CD4-positive, CD25-positive, alpha-beta regulatory T cell (primary cell): Measurements from ENCODE around the gene SERPINA6. TPM values are rescaled to one million over a fixed set of nuclear protein-coding genes. Genes with fewer than 3 reads are reported as not detected.
"Not testable (repeated sequence)": the region's sequence is repeated elsewhere in the genome, so short reads cannot be mapped to it uniquely, and the experiment has no call there.

Source experiments
- ATAC-seq, 2 donors: fragments of 150-1000 bp; cut with Tn5 transposase; one replicate each; pipeline ENCODE4 v1.10.0; 2021; ENCODE audit warnings: low read depth in 2 of 2, moderate number of reproducible peaks in 2 of 2, moderate library complexity in 1 of 2
- DNase-seq, 3 donors: peaks; one replicate each; pipeline versions ENCODE4 v3.0.0 to v3.0.0-alpha.2; 2012 to 2022; ENCODE audit warnings: mixed read lengths in 1 of 3
- H3K27ac ChIP-seq: one replicate; pipeline ENCODE4 v1.7.0; 2013; ENCODE audit warnings: mild to moderate bottlenecking, low read length; ENCODE audit not compliant: insufficient read depth, poor library complexity, severe bottlenecking
- H3K27me3 ChIP-seq: one replicate; pipeline ENCODE4 v1.7.0; 2013; ENCODE audit warnings: low read length; ENCODE audit not compliant: control insufficient read depth, insufficient read depth
- H3K36me3 ChIP-seq: one replicate; pipeline ENCODE4 v1.7.0; 2013; ENCODE audit warnings: mild to moderate bottlenecking, low read length, moderate library complexity; ENCODE audit not compliant: control insufficient read depth, insufficient read depth
- H3K4me1 ChIP-seq: 2 replicates; pipeline ENCODE4 v1.7.0; 2013; ENCODE audit warnings: mild to moderate bottlenecking, low read length; ENCODE audit not compliant: insufficient read depth, control insufficient read depth, poor library complexity, severe bottlenecking
- H3K4me3 ChIP-seq: one replicate; pipeline ENCODE4 v1.7.0; 2013; ENCODE audit warnings: low read depth, mild to moderate bottlenecking, low read length, moderate library complexity
- H3K9me3 ChIP-seq, 2 experiments: 1 replicate in 1 of 2; 2 replicates in 1 of 2; pipeline ENCODE4 v1.7.0; 2013; ENCODE audit warnings: low read length in 2 of 2, mild to moderate bottlenecking in 1 of 2, moderate library complexity in 1 of 2; ENCODE audit not compliant: control insufficient read depth in 2 of 2
- H3K27ac Mint-ChIP-seq, 3 donors: one replicate each; pipeline ENCODE4 v1.8.0; 2020 to 2022; ENCODE audit warnings: mild to moderate bottlenecking in 3 of 3, mixed read lengths in 3 of 3, moderate library complexity in 2 of 3
- H3K27me3 Mint-ChIP-seq: one replicate; pipeline ENCODE4 v1.8.0; 2022; ENCODE audit warnings: mild to moderate bottlenecking, mixed read lengths
- H3K36me3 Mint-ChIP-seq: one replicate; pipeline ENCODE4 v1.8.0; 2020; ENCODE audit warnings: mixed read lengths
- H3K4me1 Mint-ChIP-seq, 4 donors: one replicate each; pipeline ENCODE4 v1.8.0; 2020 to 2022; ENCODE audit warnings: mixed read lengths in 4 of 4, mild to moderate bottlenecking in 1 of 4
- H3K4me3 Mint-ChIP-seq, 4 donors: one replicate each; pipeline ENCODE4 v1.8.0; 2020 to 2022; ENCODE audit warnings: mild to moderate bottlenecking in 4 of 4, mixed read lengths in 4 of 4, moderate library complexity in 3 of 4
- H3K9me3 Mint-ChIP-seq, 7 donors: one replicate each; pipeline ENCODE4 v1.8.0; 2020 to 2022; ENCODE audit warnings: mixed read lengths in 7 of 7, mild to moderate bottlenecking in 3 of 7, moderate library complexity in 2 of 7
- polyA plus RNA-seq, 4 donors: library from polyadenylated mRNA; unstranded; fragments of 300-500 nt; fragmentation: Illumina TruSeq; gene quantifications; one replicate each; pipeline ENCODE4 v1.2.3, GENCODE V29; 2021
- total RNA-seq: library from RNA; stranded (reverse); gene quantifications from one replicate; pipeline ENCODE4 v1.2.3, GENCODE V29; 2022

SERPINA6 gene
- total and polyA plus RNA-seq, 5 donors from 2014 or later = not detected

DNA sequence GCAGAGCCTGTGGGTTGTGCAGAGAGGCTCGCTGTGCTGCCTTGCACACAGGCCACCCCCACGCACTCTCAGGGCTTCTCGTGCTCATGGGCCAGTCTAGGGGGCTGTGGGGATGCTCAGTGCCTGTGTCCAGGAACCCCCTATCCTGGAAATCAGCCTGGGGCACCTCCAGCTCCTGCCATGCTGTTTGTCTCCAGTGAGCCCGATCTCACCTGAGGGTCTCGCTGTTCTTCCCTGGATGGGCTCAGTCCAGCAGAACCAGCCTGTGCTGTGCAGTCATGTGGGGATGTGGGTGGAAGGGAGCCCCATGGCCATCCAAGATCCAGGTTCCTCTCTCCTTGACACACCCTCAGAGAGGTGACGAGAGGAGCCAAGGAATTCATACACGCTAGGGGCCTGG, 38.5 kb upstream of the SERPINA6 start:
- Mint-ChIP-seq H3K4me3 (no peak overlapping the region), H3K27ac (no peak overlapping the region), H3K27me3 (peaks cover 9% of the 10 kb centered on the region), H3K36me3 (no peaks in the 10 kb centered on the region), H3K9me3 (peaks cover 0 to 2% (median 0%) of the 10 kb centered on the region in 7 donors), H3K4me1 (no peaks in the 10 kb centered on the region)
- DNase-seq (no peak), ATAC-seq (no peak)
- Histone ChIP-seq H3K36me3 (no peaks in the 10 kb centered on the region), H3K27me3 (no peaks in the 10 kb centered on the region), H3K9me3 (no peaks in the 10 kb centered on the region), H3K4me3 (no peak overlapping the region), H3K4me1 (no peaks in the 10 kb centered on the region), H3K27ac (no peak overlapping the region)

DNA sequence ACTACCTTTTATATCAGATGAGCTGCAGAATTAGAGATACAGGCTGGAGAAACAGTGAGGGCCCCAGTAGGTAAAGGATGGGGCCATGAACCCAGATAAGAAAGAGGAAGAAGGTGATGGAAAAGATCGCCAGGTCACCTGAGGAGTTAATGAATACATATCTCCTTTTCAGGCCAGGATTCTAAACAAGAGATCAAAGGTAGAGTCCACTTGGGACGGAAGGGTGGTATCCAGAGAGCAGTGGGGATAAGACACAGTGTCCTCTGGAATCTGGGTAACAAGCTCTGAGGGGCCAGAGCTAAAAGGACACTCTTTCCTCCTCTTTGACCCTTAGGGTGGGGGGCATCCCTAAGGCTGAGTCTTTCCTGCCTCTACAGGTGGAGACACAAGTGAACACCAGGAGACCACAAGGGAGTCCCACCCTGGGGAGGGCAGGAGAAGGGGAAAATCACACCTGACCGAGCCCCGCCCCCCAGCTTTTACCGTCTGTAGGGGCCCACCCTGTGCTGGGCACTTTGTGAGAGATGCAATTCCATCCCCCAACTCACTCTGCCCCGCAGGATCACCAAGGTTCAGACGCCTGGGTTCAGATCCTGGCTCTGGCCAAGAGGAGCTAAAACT, 37.9 kb upstream of the SERPINA6 start:
- no peaks in the 10 kb centered on the region for H3K4me1 ChIP-seq
- H3K27me3 ChIP-seq = no peaks in the 10 kb centered on the region
- no peaks in the 10 kb centered on the region for H3K4me1 Mint-ChIP-seq
- no peak overlapping the region for H3K4me3 Mint-ChIP-seq
- no peak for DNase-seq
- no peak for ATAC-seq
- H3K4me3 ChIP-seq = no peak overlapping the region
- H3K27ac Mint-ChIP-seq = no peak overlapping the region
- H3K9me3 Mint-ChIP-seq = peaks cover 0 to 2% (median 0%) of the 10 kb centered on the region in 7 donors
- no peak overlapping the region for H3K27ac ChIP-seq
- H3K36me3 ChIP-seq = no peaks in the 10 kb centered on the region
- H3K9me3 ChIP-seq = no peaks in the 10 kb centered on the region
- peaks cover 13% of the 10 kb centered on the region for H3K27me3 Mint-ChIP-seq
- H3K36me3 Mint-ChIP-seq = no peaks in the 10 kb centered on the region

DNA sequence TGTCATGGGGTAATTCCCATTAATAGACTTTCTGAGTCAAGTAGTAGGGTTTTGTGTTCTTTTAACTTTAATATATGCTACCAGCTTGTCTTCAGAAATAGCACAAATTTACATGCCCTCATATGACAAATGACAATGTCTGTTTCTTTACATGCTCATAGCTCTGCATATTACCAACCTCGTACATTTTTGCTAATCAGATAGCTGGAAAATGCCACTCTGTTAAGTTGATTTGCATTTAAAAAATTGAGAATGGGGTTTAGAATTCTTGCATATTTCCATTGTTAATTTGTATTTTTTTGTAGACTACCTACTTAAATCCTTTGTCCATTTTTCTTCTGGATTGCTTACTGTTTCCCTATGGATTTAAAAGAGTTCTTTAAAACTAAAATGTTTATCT, 34.0 kb upstream of the SERPINA6 start:
- H3K27ac Mint-ChIP-seq = no peak overlapping the region
- no peaks in the 10 kb centered on the region for H3K4me1 ChIP-seq
- H3K36me3 Mint-ChIP-seq = no peaks in the 10 kb centered on the region
- peaks cover 22% of the 10 kb centered on the region for H3K27me3 Mint-ChIP-seq
- no peak overlapping the region for H3K4me3 ChIP-seq
- H3K9me3 Mint-ChIP-seq = peaks cover 0 to 2% (median 0%) of the 10 kb centered on the region in 7 donors
- no peak overlapping the region for H3K27ac ChIP-seq
- DNase-seq = no peak
- H3K4me3 Mint-ChIP-seq = no peak overlapping the region
- H3K36me3 ChIP-seq = no peaks in the 10 kb centered on the region
- no peak for ATAC-seq
- no peaks in the 10 kb centered on the region for H3K27me3 ChIP-seq
- no peaks in the 10 kb centered on the region for H3K9me3 ChIP-seq
- no peaks in the 10 kb centered on the region for H3K4me1 Mint-ChIP-seq

DNA sequence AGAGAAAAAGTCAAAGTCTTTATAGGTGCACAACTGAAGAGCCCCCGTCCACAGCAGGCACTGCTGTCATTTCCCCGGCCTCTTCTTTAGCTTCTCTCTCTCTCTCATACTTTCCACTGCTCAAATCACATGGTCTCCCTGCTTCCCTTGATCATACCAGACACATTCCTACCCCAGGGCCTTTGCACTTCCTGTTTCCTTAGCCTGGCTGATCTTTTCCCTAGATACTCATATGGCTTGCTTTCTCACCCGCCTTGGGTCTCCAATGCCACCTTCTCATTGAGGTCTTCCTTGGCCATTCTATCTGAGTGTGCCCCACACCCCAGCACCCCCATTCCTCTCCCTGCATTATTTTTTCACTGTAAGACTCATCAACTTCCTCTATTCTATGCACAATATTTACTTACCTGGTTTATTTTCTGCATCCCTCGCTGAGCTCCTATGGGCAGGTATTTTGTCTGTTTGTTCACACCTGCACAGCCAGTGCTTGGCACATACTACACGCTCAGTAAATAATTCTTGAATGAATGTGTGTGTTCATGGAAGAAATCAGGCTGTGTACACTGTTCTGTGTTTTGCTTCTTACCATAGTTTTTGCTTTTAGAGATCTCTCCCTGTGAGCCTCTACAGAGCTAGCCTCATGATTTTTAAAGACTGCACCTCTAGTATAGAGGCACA, 33.4 kb upstream of the SERPINA6 start:
- H3K27me3 ChIP-seq = no peaks in the 10 kb centered on the region
- no peaks in the 10 kb centered on the region for H3K36me3 ChIP-seq
- Mint-ChIP-seq H3K36me3 (no peaks in the 10 kb centered on the region), H3K4me1 (no peaks in the 10 kb centered on the region), H3K27me3 (peaks cover 22% of the 10 kb centered on the region), H3K27ac (no peak overlapping the region), H3K9me3 (peaks cover 0 to 4% (median 0%) of the 10 kb centered on the region in 7 donors), H3K4me3 (no peak overlapping the region)
- no peak for ATAC-seq
- no peak for DNase-seq
- no peaks in the 10 kb centered on the region for H3K9me3 ChIP-seq
- H3K27ac ChIP-seq = no peak overlapping the region
- no peaks in the 10 kb centered on the region for H3K4me1 ChIP-seq
- no peak overlapping the region for H3K4me3 ChIP-seq

DNA sequence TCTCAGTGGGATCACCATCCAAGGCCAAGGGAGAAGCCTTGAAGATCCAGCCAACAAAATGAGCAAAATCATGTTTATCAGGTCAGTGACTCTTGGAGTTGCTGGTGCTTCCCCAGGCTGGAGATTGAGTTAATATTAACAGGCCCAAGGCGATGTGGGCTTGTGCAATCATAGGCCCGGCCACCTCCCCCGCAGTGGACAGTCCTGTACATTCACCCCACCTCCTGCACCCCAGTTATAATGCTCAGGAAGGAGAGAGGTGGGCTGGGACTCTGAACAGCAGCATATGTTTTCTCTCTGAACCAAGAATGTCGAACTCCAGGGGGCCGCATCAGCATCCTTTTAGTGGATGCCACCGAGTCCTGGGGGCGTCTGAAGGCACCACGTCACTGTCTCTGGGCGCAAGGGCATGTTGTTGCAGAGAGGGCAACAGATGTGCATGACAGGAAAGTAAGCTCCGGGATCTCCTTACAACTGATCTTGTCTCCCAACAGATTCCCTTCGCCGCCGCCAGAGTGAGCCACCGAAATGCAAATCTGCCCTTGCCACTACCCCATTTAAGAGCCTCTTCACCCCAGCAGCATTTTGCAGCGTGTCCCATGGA, 32.2 kb upstream of the SERPINA6 start:
- Histone ChIP-seq H3K27ac (no peak overlapping the region), H3K4me3 (no peak overlapping the region), H3K36me3 (no peaks in the 10 kb centered on the region), H3K9me3 (no peaks in the 10 kb centered on the region), H3K27me3 (no peaks in the 10 kb centered on the region), H3K4me1 (no peaks in the 10 kb centered on the region)
- Mint-ChIP-seq H3K27me3 (peaks cover 22% of the 10 kb centered on the region), H3K4me3 (no peak overlapping the region), H3K9me3 (peaks cover 0 to 4% (median 0%) of the 10 kb centered on the region in 7 donors), H3K27ac (no peak overlapping the region), H3K4me1 (no peaks in the 10 kb centered on the region), H3K36me3 (no peaks in the 10 kb centered on the region)
- DNase-seq = no peak
- ATAC-seq = no peak

DNA sequence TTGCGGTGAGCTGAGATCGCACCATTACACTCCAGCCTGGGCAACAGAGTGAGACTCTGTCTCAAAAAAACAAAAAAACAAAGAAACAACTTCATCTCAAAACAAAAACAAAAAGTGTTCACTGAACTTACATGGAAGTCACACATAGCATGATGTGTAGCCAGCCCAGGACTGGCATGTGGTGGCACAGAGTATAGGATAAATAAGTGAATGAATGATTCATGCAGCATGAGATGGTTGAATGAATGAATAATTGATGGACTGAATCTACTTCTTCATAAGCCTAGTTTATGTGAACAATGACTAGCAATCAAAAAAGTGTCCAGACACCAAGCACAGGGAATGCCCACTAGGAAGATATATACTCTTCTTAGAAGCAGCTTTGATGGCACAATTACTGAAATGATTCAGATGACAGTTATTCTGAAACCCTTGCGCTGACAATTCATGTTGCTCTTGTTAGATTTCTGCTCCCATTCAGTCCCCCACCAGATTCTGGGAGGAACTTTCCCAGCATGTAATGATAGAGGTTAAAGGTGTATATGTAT, 31.6 kb upstream of the SERPINA6 start:
- H3K27ac ChIP-seq = no peak overlapping the region
- Mint-ChIP-seq H3K27ac (no peak overlapping the region), H3K4me3 (no peak overlapping the region), H3K27me3 (peaks cover 22% of the 10 kb centered on the region), H3K36me3 (no peaks in the 10 kb centered on the region), H3K4me1 (no peaks in the 10 kb centered on the region), H3K9me3 (peaks cover 0 to 4% (median 0%) of the 10 kb centered on the region in 7 donors)
- no peaks in the 10 kb centered on the region for H3K4me1 ChIP-seq
- H3K9me3 ChIP-seq = no peaks in the 10 kb centered on the region
- no peaks in the 10 kb centered on the region for H3K36me3 ChIP-seq
- no peak overlapping the region for H3K4me3 ChIP-seq
- ATAC-seq = no peak
- no peak for DNase-seq
- H3K27me3 ChIP-seq = no peaks in the 10 kb centered on the region

DNA sequence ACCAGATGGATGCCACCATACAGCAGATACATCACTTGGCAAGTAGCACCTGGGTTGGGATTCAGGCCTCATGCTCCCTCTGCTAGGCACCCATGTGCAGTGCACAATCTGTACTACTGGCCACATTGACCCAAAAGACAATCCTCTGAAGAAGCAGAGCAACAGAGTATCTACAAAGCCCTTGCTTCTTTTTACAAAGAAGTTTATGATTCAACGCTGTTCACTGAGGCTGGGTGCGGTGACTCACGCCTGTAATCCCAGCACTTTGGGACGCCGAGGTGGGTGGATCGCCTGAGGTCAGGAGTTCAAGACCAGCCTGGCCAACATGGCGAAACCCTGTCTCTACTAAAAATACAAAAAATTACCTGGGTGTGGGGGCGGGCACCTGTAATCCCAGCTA, 31.1 kb upstream of the SERPINA6 start:
- H3K9me3 Mint-ChIP-seq, ATAC-seq, H3K36me3 Mint-ChIP-seq, H3K4me1 Mint-ChIP-seq, H3K4me3 ChIP-seq, H3K4me1 ChIP-seq, H3K27ac ChIP-seq, H3K36me3 ChIP-seq, H3K27ac Mint-ChIP-seq, H3K9me3 ChIP-seq, H3K4me3 Mint-ChIP-seq, H3K27me3 ChIP-seq, DNase-seq: not testable (repeated sequence)
- peaks cover 22% of the 10 kb centered on the region for H3K27me3 Mint-ChIP-seq
